Choroid plexus epithelial cell (primary cell): ENCODE results near the gene SLC16A8.

Experiments used
- DNase-seq: peaks from one replicate; pipeline ENCODE4 v3.0.0-alpha.2; 2010; ENCODE audit warnings: low read depth
- H3K4me3 ChIP-seq: 2 replicates; pipeline ENCODE4 v1.5.1; 2011; ENCODE audit warnings: low read depth, mild to moderate bottlenecking, control low read depth, low read length, moderate library complexity
- CTCF ChIP-seq: conservative IDR thresholded peaks from 2 replicates; pipeline ENCODE4 v1.5.1; 2011; ENCODE audit warnings: low read depth, mild to moderate bottlenecking, control low read depth, inconsistent platforms, low read length, moderate library complexity

The SLC16A8 gene

GRCh38 chr22:38033522-38034277, 50.3 kb downstream of the SLC16A8 start:
- DNase-seq: no peak
- H3K4me3 ChIP-seq: no peak overlapping the region

GRCh38 chr22:38032681-38033521, 51.1 kb downstream of the SLC16A8 start:
- TF ChIP-seq CTCF: no peak
- DNase-seq: peak; percentile 85
- no peak overlapping the region for H3K4me3 ChIP-seq

More at GRCh38 chr22:38033522-38034277, 50.3 kb downstream of the SLC16A8 start:
- no peak for TF ChIP-seq CTCF

- no peak overlapping the region for H3K4me3 ChIP-seq
- no peak for TF ChIP-seq CTCF
- DNase-seq: no peak
Observed at GRCh38 chr22:38031491-38031890, 52.5 kb downstream of the SLC16A8 start.

- no peak for DNase-seq
- peak; percentile 14 for TF ChIP-seq CTCF
- H3K4me3 ChIP-seq: no peak overlapping the region
Observed at GRCh38 chr22:38030311-38031133, 53.5 kb downstream of the SLC16A8 start.

DNA sequence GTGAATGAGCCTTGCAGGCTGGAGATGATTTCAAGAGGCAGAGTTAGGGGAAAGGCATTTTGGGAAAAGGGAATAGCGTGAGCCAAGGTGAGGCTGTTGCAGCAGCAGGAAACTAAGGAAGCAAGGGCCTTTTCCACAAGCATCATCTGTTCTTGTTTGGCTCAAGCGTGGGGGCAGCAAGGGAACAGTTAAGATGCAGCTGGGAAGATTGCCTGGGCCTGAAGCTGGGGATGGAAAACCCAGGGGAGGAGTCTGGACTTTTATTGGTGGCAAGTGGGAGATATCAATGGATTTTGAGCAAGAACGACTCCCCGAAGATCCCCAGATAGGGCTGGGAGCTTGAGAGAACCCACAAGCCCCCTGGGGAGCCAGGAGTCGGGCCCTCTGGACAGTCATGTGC, 54.1 kb downstream of the SLC16A8 start:
- no peak for DNase-seq
- H3K4me3 ChIP-seq: no peak overlapping the region
- no peak for TF ChIP-seq CTCF

- no peak for TF ChIP-seq CTCF
- H3K4me3 ChIP-seq: no peak overlapping the region
- no peak for DNase-seq
Observed at GRCh38 chr22:38029370-38029769, 54.6 kb downstream of the SLC16A8 start.
